Activated CD4-positive, alpha-beta memory T cell treated with anti-CD3 and anti-CD28 coated beads, Interleukin-2, amount 10 ng/mL, durations not matched to agents 7 days and 5 days (primary cell): Measurements from ENCODE around the gene BTNL8. TPM values are rescaled to one million over a fixed set of nuclear protein-coding genes. Genes with fewer than 3 reads are reported as not detected.

ENCODE experiments used
- CTCF ChIA-PET: fragments of 350-600 bp; sonication (Branson Sonifier 250); formaldehyde crosslinking; loops from one replicate; lab custom pipeline; 2021; ENCODE audit warnings: antibody characterized with exemption, inconsistent platforms; lab: Charles Lee
- POLR2A ChIA-PET: fragments of 350-600 bp; sonication (Branson Sonifier 250); formaldehyde crosslinking; loops from one replicate; lab custom pipeline; 2021; ENCODE audit warnings: antibody characterized with exemption; lab: Charles Lee
- DNase-seq: peaks from one replicate; pipeline ENCODE4 v3.0.0-alpha.2; 2020
- H3K27ac Mint-ChIP-seq: one replicate; pipeline ENCODE4 v1.8.0; 2021; ENCODE audit warnings: mild to moderate bottlenecking, mixed read lengths
- H3K27me3 Mint-ChIP-seq: one replicate; pipeline ENCODE4 v1.8.0; 2021; ENCODE audit warnings: mixed read lengths
- H3K36me3 Mint-ChIP-seq: one replicate; pipeline ENCODE4 v1.8.0; 2021; ENCODE audit warnings: low read depth, mixed read lengths
- H3K4me1 Mint-ChIP-seq: one replicate; pipeline ENCODE4 v1.8.0; 2021; ENCODE audit warnings: mixed read lengths
- H3K4me3 Mint-ChIP-seq: one replicate; pipeline ENCODE4 v1.8.0; 2021; ENCODE audit warnings: mild to moderate bottlenecking, mixed read lengths
- H3K9me3 Mint-ChIP-seq: one replicate; pipeline ENCODE4 v1.8.0; 2021; ENCODE audit warnings: mixed read lengths
- total RNA-seq, 2 experiments: library from RNA; stranded (reverse); gene quantifications; one replicate each; pipeline ENCODE4 v1.2.3, GENCODE V29; 2021

The BTNL8 gene
- total RNA-seq, 2 experiments from 2014 or later = not detected

DNA sequence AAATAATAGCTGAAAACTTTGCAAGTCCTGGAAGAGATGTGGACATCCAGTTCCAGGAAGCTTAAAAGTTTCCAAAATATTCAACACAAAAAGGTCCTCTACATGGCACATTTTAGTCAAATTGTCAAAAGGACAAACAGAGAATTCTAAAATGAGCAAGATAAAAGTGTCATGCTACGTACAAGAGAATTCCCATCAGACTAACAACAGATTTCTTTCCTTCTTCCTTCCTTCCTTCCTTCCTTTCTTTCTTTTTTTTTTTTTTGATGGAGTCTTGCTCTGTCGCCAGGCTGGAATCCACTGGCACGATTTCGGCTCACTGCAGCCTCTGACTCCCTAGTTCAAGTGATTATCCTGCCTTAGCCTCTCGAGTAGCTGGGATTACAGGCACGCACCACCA, 39.3 kb downstream of the BTNL8 start:
- H3K9me3 Mint-ChIP-seq = peaks cover 5% of the 10 kb centered on the region
- DNase-seq = no peak
- no peaks in the 10 kb centered on the region for H3K4me1 Mint-ChIP-seq
- ChIA-PET CTCF (no interaction called here), POLR2A (no interaction called here)
- no peak overlapping the region for H3K27ac Mint-ChIP-seq
- no peak overlapping the region for H3K4me3 Mint-ChIP-seq
- H3K27me3 Mint-ChIP-seq = peaks cover 14% of the 10 kb centered on the region
- no peaks in the 10 kb centered on the region for H3K36me3 Mint-ChIP-seq

DNA sequence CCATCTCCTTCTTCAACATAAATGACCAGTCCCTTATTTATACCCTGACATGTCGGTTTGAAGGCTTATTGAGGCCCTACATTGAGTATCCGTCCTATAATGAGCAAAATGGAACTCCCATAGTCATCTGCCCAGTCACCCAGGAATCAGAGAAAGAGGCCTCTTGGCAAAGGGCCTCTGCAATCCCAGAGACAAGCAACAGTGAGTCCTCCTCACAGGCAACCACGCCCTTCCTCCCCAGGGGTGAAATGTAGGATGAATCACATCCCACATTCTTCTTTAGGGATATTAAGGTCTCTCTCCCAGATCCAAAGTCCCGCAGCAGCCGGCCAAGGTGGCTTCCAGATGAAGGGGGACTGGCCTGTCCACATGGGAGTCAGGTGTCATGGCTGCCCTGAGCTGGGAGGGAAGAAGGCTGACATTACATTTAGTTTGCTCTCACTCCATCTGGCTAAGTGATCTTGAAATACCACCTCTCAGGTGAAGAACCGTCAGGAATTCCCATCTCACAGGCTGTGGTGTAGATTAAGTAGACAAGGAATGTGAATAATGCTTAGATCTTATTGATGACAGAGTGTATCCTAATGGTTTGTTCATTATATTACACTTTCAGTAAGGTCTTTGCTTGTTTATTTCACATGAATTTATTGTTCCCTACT, 51.5 kb downstream of the BTNL8 start:
- DNase-seq = no peak
- CTCF ChIA-PET = no interaction called here
- Mint-ChIP-seq H3K27me3 (peaks cover 8% of the 10 kb centered on the region), H3K9me3 (no peaks in the 10 kb centered on the region), H3K4me1 (no peaks in the 10 kb centered on the region), H3K27ac (no peak overlapping the region), H3K36me3 (no peaks in the 10 kb centered on the region), H3K4me3 (no peak overlapping the region)
- POLR2A ChIA-PET = no interaction called here

DNA sequence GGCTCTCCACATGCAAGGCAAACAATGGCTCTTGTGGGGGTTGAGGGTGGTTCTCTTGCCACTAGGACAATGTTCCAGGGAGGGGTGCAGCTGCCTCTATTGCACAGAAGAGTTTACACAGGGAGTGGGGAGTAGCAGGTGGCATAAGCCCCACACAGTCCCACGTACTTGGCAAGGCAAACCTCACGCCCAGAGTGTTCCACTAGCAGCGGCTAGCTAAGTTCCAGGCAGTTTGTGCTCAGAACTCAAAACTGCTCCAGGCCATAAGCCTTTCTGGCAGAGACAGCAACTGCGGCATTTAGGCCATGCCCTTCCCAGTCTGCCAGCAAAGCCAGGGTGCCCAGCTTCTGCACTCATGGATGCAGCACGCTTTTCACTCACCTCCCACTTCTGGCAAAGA, 60.7 kb downstream of the BTNL8 start:
- peaks cover 2% of the 10 kb centered on the region for H3K4me1 Mint-ChIP-seq
- peaks cover 21% of the 10 kb centered on the region for H3K27me3 Mint-ChIP-seq
- no peak overlapping the region for H3K4me3 Mint-ChIP-seq
- H3K9me3 Mint-ChIP-seq = no peaks in the 10 kb centered on the region
- H3K36me3 Mint-ChIP-seq = no peaks in the 10 kb centered on the region
- no peak for DNase-seq
- no peak overlapping the region for H3K27ac Mint-ChIP-seq
- POLR2A ChIA-PET = no interaction called here
- CTCF ChIA-PET = interaction anchor here (0.7 kb wide), 1 partner anchor 256 kb away, joined by 3 read pairs; no protein-coding TSS in a partner anchor

DNA sequence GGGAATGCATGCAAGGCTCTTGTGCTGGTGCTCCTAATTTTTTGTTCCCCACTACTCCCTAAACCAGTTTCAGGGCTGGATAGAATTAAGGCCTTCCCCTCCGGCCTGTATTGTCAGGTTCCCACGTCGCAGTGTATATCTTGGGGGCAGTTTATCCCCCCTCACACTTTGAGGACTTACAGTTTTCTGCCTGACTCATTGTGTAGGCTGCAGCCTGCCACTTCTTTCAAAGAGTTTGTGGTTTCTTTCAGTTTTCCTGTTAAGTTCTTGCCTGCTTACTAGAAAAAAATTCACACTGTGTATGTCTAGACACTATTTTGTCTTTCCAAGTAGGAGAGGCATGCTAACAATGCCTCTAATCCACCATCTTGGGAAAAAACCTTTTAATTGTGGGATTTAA, 61.2 kb downstream of the BTNL8 start:
- Mint-ChIP-seq H3K27me3 (peaks cover 20% of the 10 kb centered on the region), H3K9me3 (no peaks in the 10 kb centered on the region)
- CTCF ChIA-PET = interaction anchor here (0.7 kb wide), 1 partner anchor 255 kb away, joined by 3 read pairs; no protein-coding TSS in a partner anchor

DNA sequence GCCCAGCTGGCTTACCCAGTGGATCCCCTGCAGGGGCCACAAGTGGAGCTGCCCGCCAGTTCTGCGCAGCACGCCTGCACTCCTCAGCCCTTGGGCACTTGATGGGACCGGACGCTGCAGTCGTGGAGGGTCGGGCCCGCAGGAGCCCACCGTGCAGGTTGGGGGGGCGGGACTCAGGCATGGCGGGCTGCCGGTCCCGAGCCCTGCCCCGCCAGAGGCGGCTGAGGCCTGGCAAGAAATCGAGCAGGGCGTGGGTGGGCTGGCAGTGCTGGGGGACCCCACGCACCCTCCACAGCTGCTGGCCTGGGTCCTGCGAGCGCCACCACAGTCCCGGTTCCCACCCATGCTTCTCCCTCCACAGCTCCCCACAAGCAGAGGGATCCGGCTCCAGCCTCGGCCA, 70.4 kb downstream of the BTNL8 start:
- Mint-ChIP-seq H3K36me3 (no peaks in the 10 kb centered on the region), H3K27me3 (peaks cover 4% of the 10 kb centered on the region)

More for the DNA sequence above, 61.2 kb downstream of the BTNL8 start:
- no peak overlapping the region for H3K27ac Mint-ChIP-seq
- POLR2A ChIA-PET = no interaction called here
- no peak for DNase-seq
- no peaks in the 10 kb centered on the region for H3K36me3 Mint-ChIP-seq
- H3K4me1 Mint-ChIP-seq = peaks cover 2% of the 10 kb centered on the region
- no peak overlapping the region for H3K4me3 Mint-ChIP-seq

DNA sequence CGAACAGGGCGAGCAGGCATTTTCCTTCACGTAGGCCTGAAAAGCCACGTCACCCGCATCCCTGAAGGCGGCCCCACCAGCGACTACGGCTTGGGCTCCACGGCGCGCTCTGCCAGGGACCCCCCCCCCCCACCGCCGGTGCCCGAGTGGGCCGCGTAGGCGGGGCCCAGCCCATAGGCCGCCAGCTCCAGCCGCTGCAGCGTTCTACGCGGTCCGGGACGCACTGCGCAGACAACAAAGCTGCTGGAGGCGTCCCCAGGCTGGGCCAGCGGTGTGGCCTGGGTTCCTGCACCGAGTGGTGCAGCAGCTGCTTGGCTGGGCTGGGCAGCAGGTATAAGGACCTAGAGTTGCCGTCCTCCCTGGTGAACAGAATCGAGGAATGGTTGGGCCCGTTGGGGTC, 71.4 kb downstream of the BTNL8 start:
- Mint-ChIP-seq H3K9me3 (no peaks in the 10 kb centered on the region), H3K4me1 (no peaks in the 10 kb centered on the region), H3K4me3 (no peak overlapping the region), H3K27me3 (peaks cover 4% of the 10 kb centered on the region), H3K27ac (no peak overlapping the region), H3K36me3 (no peaks in the 10 kb centered on the region)
- no peak for DNase-seq
- CTCF ChIA-PET = no interaction called here
- POLR2A ChIA-PET = no interaction called here

More for the DNA sequence above, 70.4 kb downstream of the BTNL8 start:
- H3K4me3 Mint-ChIP-seq = no peak overlapping the region
- H3K27ac Mint-ChIP-seq = no peak overlapping the region
- CTCF ChIA-PET = no interaction called here
- POLR2A ChIA-PET = no interaction called here
- H3K9me3 Mint-ChIP-seq = no peaks in the 10 kb centered on the region
- no peaks in the 10 kb centered on the region for H3K4me1 Mint-ChIP-seq
- DNase-seq = no peak

DNA sequence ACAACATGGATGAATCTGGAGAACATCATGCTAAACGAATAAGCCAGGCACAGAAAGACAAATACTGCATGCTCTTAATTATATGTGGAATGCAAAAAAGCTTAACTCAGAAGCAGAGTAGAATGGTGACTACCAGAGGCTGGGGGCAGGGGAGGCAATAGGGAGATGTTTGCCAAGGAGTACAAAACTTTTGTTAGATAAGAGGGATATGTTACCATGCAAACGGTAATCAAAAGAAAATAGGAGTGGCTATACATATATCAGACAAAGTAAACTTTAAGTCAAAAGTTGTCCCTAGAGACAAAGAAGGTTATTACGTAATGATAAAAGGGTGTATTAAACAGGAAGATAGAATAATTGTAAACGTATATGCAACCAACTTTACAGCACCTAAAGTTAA, 71.9 kb downstream of the BTNL8 start:
- POLR2A ChIA-PET = no interaction called here
- Mint-ChIP-seq H3K4me1 (no peaks in the 10 kb centered on the region), H3K4me3 (no peak overlapping the region), H3K9me3 (no peaks in the 10 kb centered on the region), H3K36me3 (no peaks in the 10 kb centered on the region), H3K27me3 (peaks cover 4% of the 10 kb centered on the region), H3K27ac (no peak overlapping the region)
- DNase-seq = no peak
- CTCF ChIA-PET = no interaction called here

DNA sequence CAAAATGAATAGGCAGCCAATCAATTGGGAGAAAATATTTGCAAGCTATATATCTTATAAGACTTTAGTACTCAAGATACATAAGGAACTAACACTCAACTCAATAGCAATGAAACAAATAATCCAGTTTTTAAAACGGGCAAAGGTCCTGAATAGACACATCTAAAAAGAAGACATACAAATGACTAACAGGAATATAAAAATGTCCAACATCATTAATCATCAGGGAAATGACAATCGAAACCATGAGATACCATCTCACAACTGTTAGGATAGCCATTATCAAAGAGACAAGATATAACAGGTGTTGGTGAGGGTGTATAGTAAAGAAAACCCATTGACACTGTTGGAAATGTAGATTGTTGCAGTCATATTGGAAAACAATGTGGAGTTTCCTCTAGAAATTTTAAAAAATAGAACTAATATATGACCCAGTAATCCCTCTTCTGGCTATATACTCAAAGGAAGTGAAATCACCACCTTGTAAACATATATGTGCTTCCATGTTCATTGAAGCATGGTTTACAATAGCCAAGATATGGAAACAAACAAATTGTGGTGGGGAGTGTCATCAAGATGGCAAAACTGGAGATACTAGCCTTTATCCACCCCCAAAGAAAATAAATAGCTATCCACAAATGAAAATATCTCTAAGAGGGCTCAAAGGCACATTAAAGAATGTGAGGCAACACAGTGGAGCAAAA, 75.8 kb downstream of the BTNL8 start:
- Mint-ChIP-seq H3K4me1 (no peaks in the 10 kb centered on the region), H3K9me3 (no peaks in the 10 kb centered on the region), H3K4me3 (no peak overlapping the region), H3K27me3 (peaks cover 4% of the 10 kb centered on the region), H3K27ac (no peak overlapping the region), H3K36me3 (no peaks in the 10 kb centered on the region)
- DNase-seq = no peak
- ChIA-PET POLR2A (no interaction called here), CTCF (no interaction called here)

DNA sequence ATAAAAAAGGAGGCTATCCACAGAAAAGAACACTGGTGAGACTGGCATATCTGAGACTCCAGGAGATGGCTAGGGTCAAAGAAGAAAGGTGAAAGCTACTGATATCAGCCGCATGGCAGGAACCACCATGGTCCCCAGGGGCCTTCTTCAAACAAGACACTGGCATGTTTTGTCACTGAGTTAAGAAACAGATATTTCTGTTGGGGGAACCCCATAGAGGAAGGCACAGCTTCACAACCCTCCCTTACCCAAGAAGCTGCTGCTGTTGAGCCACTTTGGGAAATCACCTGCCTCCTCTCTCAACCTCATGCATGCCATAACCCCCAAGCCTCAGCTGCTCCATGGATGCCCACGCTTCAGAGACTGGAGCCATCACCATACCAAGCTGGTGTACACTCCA, 76.4 kb downstream of the BTNL8 start:
- H3K9me3 Mint-ChIP-seq = no peaks in the 10 kb centered on the region
- DNase-seq = no peak
- H3K27ac Mint-ChIP-seq = no peak overlapping the region
- ChIA-PET POLR2A (no interaction called here), CTCF (no interaction called here)
- H3K27me3 Mint-ChIP-seq = peaks cover 4% of the 10 kb centered on the region
- H3K4me3 Mint-ChIP-seq = no peak overlapping the region
- H3K4me1 Mint-ChIP-seq = no peaks in the 10 kb centered on the region
- H3K36me3 Mint-ChIP-seq = no peaks in the 10 kb centered on the region

DNA sequence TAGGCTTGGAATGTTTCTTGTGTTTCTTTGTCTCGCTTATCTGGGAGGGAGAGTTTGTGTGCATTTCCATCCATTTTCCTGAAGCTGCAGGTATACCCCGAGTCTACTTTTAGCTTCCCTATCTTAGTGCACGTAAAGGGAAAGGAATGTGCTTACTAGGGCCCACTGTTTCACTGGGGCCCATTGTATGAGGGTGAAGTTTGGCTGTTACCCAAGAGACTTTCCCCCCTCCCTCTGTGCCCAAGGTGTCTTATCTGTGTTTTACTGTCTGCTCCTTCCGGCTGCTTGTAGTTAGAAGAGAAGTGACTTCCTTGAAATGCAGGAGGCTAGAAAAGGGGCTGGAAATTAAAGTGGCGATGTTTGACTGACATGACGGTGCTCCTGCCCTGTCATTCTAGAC, 77.6 kb downstream of the BTNL8 start:
- ChIA-PET POLR2A (no interaction called here), CTCF (no interaction called here)
- H3K9me3 Mint-ChIP-seq = no peaks in the 10 kb centered on the region
- peaks cover 5% of the 10 kb centered on the region for H3K27me3 Mint-ChIP-seq
- H3K27ac Mint-ChIP-seq = no peak overlapping the region
- no peaks in the 10 kb centered on the region for H3K36me3 Mint-ChIP-seq
- no peak overlapping the region for H3K4me3 Mint-ChIP-seq
- H3K4me1 Mint-ChIP-seq = no peaks in the 10 kb centered on the region
- DNase-seq = no peak

DNA sequence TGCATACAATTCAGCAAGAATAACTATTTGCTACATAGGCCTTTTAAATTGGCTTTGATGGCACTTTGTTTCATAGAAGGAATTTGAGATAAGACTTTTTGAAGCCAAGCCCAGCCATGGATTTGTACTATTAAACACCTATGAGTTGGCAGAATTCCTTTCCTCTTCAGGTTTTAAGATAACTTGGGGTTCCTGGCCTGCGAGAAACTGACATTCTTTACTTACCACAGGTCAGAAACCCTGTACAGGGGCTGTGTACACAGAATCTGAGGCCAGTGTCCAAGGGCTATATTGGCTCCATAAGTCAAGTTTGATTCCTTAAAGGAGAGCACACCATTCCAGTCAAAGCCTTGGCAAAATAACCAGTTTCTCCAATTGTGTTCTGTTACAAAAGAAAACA, 78.9 kb downstream of the BTNL8 start:
- peaks cover 10% of the 10 kb centered on the region for H3K27me3 Mint-ChIP-seq
- ChIA-PET CTCF (no interaction called here), POLR2A (no interaction called here)
- H3K27ac Mint-ChIP-seq = no peak overlapping the region
- H3K4me1 Mint-ChIP-seq = no peaks in the 10 kb centered on the region
- H3K9me3 Mint-ChIP-seq = no peaks in the 10 kb centered on the region
- H3K4me3 Mint-ChIP-seq = no peak overlapping the region
- DNase-seq = no peak
- no peaks in the 10 kb centered on the region for H3K36me3 Mint-ChIP-seq

DNA sequence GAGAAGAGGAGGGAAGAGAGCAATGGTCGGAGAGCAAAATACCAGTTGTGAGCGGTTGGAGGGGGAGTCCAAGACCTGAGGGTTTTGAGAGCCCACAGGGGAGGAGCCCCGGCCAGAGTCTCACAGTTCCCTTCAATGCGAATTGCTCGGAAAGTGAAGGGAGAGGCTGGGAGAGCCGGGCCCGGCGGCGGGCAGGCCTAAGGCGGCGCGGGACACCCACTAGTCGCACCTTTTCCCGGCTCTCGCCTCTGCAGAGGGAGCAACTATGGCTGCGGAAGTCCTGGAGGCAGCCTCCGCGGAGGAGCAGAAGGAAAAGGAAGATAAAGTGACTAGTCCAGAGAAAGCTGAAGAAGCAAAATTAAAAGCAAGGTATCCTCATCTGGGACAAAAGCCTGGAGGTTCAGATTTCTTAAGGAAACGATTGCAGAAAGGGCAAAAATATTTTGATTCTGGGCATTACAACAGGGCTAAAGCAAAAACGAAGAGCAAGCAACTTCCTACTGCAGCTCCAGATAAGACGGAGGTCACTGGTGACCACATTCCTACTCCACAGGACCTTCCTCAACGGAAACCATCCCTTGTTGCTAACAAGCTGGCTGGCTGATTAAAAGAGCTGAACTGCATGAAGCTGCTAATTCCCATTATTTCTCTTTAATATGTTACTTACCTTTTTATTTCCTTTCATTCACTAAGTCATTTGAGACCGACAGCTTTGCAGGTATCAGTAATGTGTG, 83.2 kb downstream of the BTNL8 start:
- H3K27ac Mint-ChIP-seq = no peak overlapping the region
- H3K36me3 Mint-ChIP-seq = no peaks in the 10 kb centered on the region
- ChIA-PET CTCF (no interaction called here), POLR2A (no interaction called here)
- no peaks in the 10 kb centered on the region for H3K4me1 Mint-ChIP-seq
- peaks cover 24% of the 10 kb centered on the region for H3K27me3 Mint-ChIP-seq
- H3K9me3 Mint-ChIP-seq = no peaks in the 10 kb centered on the region
- H3K4me3 Mint-ChIP-seq = no peak overlapping the region
- DNase-seq = no peak

DNA sequence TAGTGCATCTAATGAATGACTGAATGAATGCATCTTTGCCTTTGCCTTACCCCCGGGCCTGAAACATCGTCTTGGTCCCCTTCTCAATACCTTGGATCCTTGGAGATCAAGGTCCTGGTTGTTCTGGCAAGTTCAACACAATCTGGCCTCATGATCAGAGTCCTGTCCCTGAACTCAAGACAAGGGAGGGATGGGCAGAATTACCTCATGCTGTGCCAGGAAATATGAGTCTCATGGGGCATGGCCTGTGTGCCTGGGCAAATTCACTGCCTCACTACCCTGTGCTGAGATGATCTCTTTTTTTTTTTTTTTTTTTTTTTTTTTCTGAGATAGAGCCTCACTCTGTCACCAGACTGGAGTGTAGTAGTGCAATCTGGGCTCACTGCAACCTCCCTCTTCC, 89.1 kb downstream of the BTNL8 start:
- H3K9me3 Mint-ChIP-seq = no peaks in the 10 kb centered on the region
- no peak overlapping the region for H3K4me3 Mint-ChIP-seq
- no peak for DNase-seq
- ChIA-PET CTCF (no interaction called here), POLR2A (no interaction called here)
- H3K27me3 Mint-ChIP-seq = peaks cover 27% of the 10 kb centered on the region
- no peaks in the 10 kb centered on the region for H3K4me1 Mint-ChIP-seq
- no peaks in the 10 kb centered on the region for H3K36me3 Mint-ChIP-seq
- no peak overlapping the region for H3K27ac Mint-ChIP-seq
